ENCODE data around the gene GPX6.

GPX6 gene

GRCh38 chr6:28491984-28492317, 23.6 kb downstream of the GPX6 start:
- TF ChIP-seq SPI1 (IDR thresholded peaks at IDR 0.05; ENCODE audit: borderline replicate concordance, low read depth) (no peak), GABPA (IDR thresholded peaks at IDR 0.05; ENCODE audit: low read depth) (no peak), CTCF (IDR thresholded peaks at IDR 0.05; ENCODE audit: insufficient read depth, low read length) (no peak), REST (IDR thresholded peaks at IDR 0.05; ENCODE audit: insufficient replicate concordance, low read depth) (no peak), POLR2AphosphoS5 (IDR thresholded peaks at IDR 0.05; ENCODE audit: low read depth) (no peak)
- no peak for DNase-seq (ENCODE audit: low read depth in 1 of 2, low spot score in 1 of 2)
- H3K4me3 ChIP-seq (replicated peaks; ENCODE audit: insufficient read depth, low read length): no peak overlapping the region
- no peak overlapping the region for H3K27ac ChIP-seq (replicated peaks)
- H3K27me3 ChIP-seq (ENCODE audit: insufficient read depth, poor library complexity, severe bottlenecking): peaks cover 2% of the 10 kb centered on the region

GRCh38 chr6:28490205-28490890, 25.2 kb downstream of the GPX6 start:
- peaks cover 2% of the 10 kb centered on the region for H3K27me3 ChIP-seq (ENCODE audit: insufficient read depth, poor library complexity, severe bottlenecking)
- peak overlapping the region; percentile 51 for H3K4me3 ChIP-seq (replicated peaks; ENCODE audit: insufficient read depth, low read length)
- TF ChIP-seq POLR2AphosphoS5 (IDR thresholded peaks at IDR 0.05; ENCODE audit: low read depth): no peak
- no peak for TF ChIP-seq GABPA (IDR thresholded peaks at IDR 0.05; ENCODE audit: low read depth)
- no peak for TF ChIP-seq SPI1 (IDR thresholded peaks at IDR 0.05; ENCODE audit: borderline replicate concordance, low read depth)
- TF ChIP-seq CTCF (IDR thresholded peaks at IDR 0.05; ENCODE audit: insufficient read depth, low read length): no peak
- no peak for TF ChIP-seq REST (IDR thresholded peaks at IDR 0.05; ENCODE audit: insufficient replicate concordance, low read depth)
- no peak for DNase-seq (ENCODE audit: low read depth in 1 of 2, low spot score in 1 of 2)
- no peak overlapping the region; the same call in 1 of the 2 replicates for H3K27ac ChIP-seq (replicated peaks)

GRCh38 chr6:28489366-28490204, 26.0 kb downstream of the GPX6 start:
- TF ChIP-seq POLR2AphosphoS5 (IDR thresholded peaks at IDR 0.05; ENCODE audit: low read depth) (no peak), GABPA (IDR thresholded peaks at IDR 0.05; ENCODE audit: low read depth) (no peak), SPI1 (IDR thresholded peaks at IDR 0.05; ENCODE audit: borderline replicate concordance, low read depth) (no peak), REST (IDR thresholded peaks at IDR 0.05; ENCODE audit: insufficient replicate concordance, low read depth) (no peak), CTCF (IDR thresholded peaks at IDR 0.05; ENCODE audit: insufficient read depth, low read length) (no peak)
- H3K27ac ChIP-seq (replicated peaks): peak overlapping the region; percentile 43
- H3K4me3 ChIP-seq (replicated peaks; ENCODE audit: insufficient read depth, low read length): peak overlapping the region; percentile 51
- peaks cover 2% of the 10 kb centered on the region for H3K27me3 ChIP-seq (ENCODE audit: insufficient read depth, poor library complexity, severe bottlenecking)
- DNase-seq (ENCODE audit: low read depth in 1 of 2, low spot score in 1 of 2): peak; percentile 36 to 55

All from HL-60 (cell line).